Neuronal stem cell (in vitro differentiated cells): Measurements from ENCODE around the gene COG4.

Experiments used
- DNase-seq: peaks from one replicate; pipeline ENCODE4 v3.0.0-alpha.2; 2013; ENCODE audit warnings: low spot score
- H2AFZ ChIP-seq: one replicate; pipeline ENCODE4 v1.6.1; 2013; ENCODE audit warnings: mild to moderate bottlenecking, low read length, inconsistent platforms
- H2AK5ac ChIP-seq: 2 replicates; pipeline ENCODE4 v1.6.1; 2013; ENCODE audit warnings: low read depth, mild to moderate bottlenecking, inconsistent platforms, low read length, moderate library complexity, mixed read lengths
- H2BK120ac ChIP-seq: 2 replicates; pipeline ENCODE4 v1.6.1; 2013; ENCODE audit warnings: low read depth, mild to moderate bottlenecking, inconsistent platforms, low read length, moderate library complexity, mixed read lengths
- H2BK12ac ChIP-seq: one replicate; pipeline ENCODE4 v1.6.1; 2013; ENCODE audit warnings: low read length, inconsistent platforms
- H2BK15ac ChIP-seq: 2 replicates; pipeline ENCODE4 v1.6.1; 2013; ENCODE audit warnings: mild to moderate bottlenecking, low read length, inconsistent platforms, mixed read lengths
- H2BK5ac ChIP-seq: one replicate; pipeline ENCODE4 v1.6.1; 2013; ENCODE audit warnings: inconsistent platforms, mild to moderate bottlenecking, low read length, moderate library complexity
- H3K14ac ChIP-seq: one replicate; pipeline ENCODE4 v1.6.1; 2013; ENCODE audit warnings: low read length, inconsistent platforms
- H3K18ac ChIP-seq: 2 replicates; pipeline ENCODE4 v1.6.1; 2013; ENCODE audit warnings: low read length, inconsistent platforms
- H3K23ac ChIP-seq: 2 replicates; pipeline ENCODE4 v1.6.1; 2013; ENCODE audit warnings: low read depth, mild to moderate bottlenecking, mixed read lengths, low read length, inconsistent platforms; ENCODE audit not compliant: poor library complexity
- H3K27ac ChIP-seq: replicated peaks from 3 replicates; pipeline ENCODE4 v1.5.1; 2013; ENCODE audit warnings: low read length, inconsistent platforms
- H3K27me3 ChIP-seq, 3 experiments: 2 replicates each; pipeline ENCODE4 v1.6.1; 2013; ENCODE audit warnings: low read length in 3 of 3, mild to moderate bottlenecking in 2 of 3, inconsistent platforms in 1 of 3, low read depth in 1 of 3, mixed read lengths in 1 of 3, moderate library complexity in 1 of 3; ENCODE audit not compliant: control insufficient read depth in 3 of 3, insufficient read depth in 3 of 3
- H3K36me3 ChIP-seq, 2 donors: replicated peaks in 1 of 2; 2 replicates each; pipeline ENCODE4 v1.6.1; 2013; ENCODE audit warnings: low read length in 2 of 2; ENCODE audit not compliant: control insufficient read depth in 2 of 2, insufficient read depth in 2 of 2
- H3K4ac ChIP-seq: 2 replicates; pipeline ENCODE4 v1.6.1; 2013; ENCODE audit warnings: inconsistent platforms, mild to moderate bottlenecking, low read length, moderate library complexity
- H3K4me1 ChIP-seq, 2 donors: 1 replicate in 1 of 2; 2 replicates in 1 of 2; pipeline ENCODE4 v1.6.1; 2013; ENCODE audit warnings: low read length in 2 of 2, low read depth in 1 of 2; ENCODE audit not compliant: control insufficient read depth in 2 of 2, insufficient read depth in 1 of 2
- H3K4me2 ChIP-seq: one replicate; pipeline ENCODE4 v1.6.1; 2013; ENCODE audit warnings: mild to moderate bottlenecking, low read length, inconsistent platforms; ENCODE audit not compliant: insufficient read depth, poor library complexity, severe bottlenecking
- H3K4me3 ChIP-seq, 2 donors: 2 replicates each; pipeline ENCODE4 v1.5.1; 2013; ENCODE audit warnings: low read length in 2 of 2, mild to moderate bottlenecking in 2 of 2, inconsistent platforms in 1 of 2, moderate library complexity in 1 of 2
- H3K79me1 ChIP-seq: one replicate; pipeline ENCODE4 v1.6.1; 2013; ENCODE audit warnings: low read depth, mild to moderate bottlenecking, inconsistent platforms, low read length, moderate library complexity
- H3K9ac ChIP-seq: one replicate; pipeline ENCODE4 v1.6.1; 2013; ENCODE audit warnings: mild to moderate bottlenecking, low read depth, low read length, inconsistent platforms; ENCODE audit not compliant: poor library complexity
- H3K9me3 ChIP-seq, 2 donors: replicated peaks in 1 of 2; 2 replicates each; pipeline versions ENCODE3 to v1.6.1; 2013; ENCODE audit warnings: low read length in 2 of 2, mild to moderate bottlenecking in 2 of 2, inconsistent platforms in 1 of 2, low read depth in 1 of 2, mixed read lengths in 1 of 2, moderate library complexity in 1 of 2; ENCODE audit not compliant: control insufficient read depth in 2 of 2, insufficient read depth in 1 of 2
- H4K8ac ChIP-seq: one replicate; pipeline ENCODE4 v1.6.1; 2013; ENCODE audit warnings: low read depth, mild to moderate bottlenecking, inconsistent platforms, low read length, moderate library complexity
- H4K91ac ChIP-seq: one replicate; pipeline ENCODE4 v1.6.1; 2013; ENCODE audit warnings: low read length, low read depth, mild to moderate bottlenecking, inconsistent platforms; ENCODE audit not compliant: poor library complexity
- WGBS, 2 donors: extraction: QIAGEN DNeasy Blood & Tissue Kit; methylation state at CpG; one replicate each; pipeline ENCODE4 v1.1.7; 2013; ENCODE audit warnings: missing lambda C conversion rate in 2 of 2, mixed read lengths in 1 of 2; ENCODE audit not compliant: insufficient read length in 2 of 2, insufficient replicate concordance in 1 of 2; ENCODE audit errors: extremely low coverage in 2 of 2; 5-methylcytosine and 5-hydroxymethylcytosine counted together

COG4 gene

GRCh38 chr16:70467113-70467512 is 56.2 kb downstream of the COG4 start:
- H3K9me3 ChIP-seq, result no peaks in the 10 kb centered on the region
- DNase-seq, result no peak
- H3K27me3 ChIP-seq, result no peaks in the 10 kb centered on the region
- no peak overlapping the region for H3K4me3 ChIP-seq
- no peak overlapping the region for H2AK5ac ChIP-seq
- H3K9ac ChIP-seq, result no peak overlapping the region
- H3K4ac ChIP-seq, result no peak overlapping the region
- WGBS, 2 donors, result no CpG with 5 or more reads among the region's 11 CpGs
- H3K23ac ChIP-seq, result peak overlapping the region; percentile 20
- no peak overlapping the region for H4K8ac ChIP-seq
- H3K79me1 ChIP-seq, result no peaks in the 10 kb centered on the region
- H3K14ac ChIP-seq, result no peak overlapping the region
- no peak overlapping the region for H2BK15ac ChIP-seq
- no peak overlapping the region for H2BK5ac ChIP-seq
- no peak overlapping the region for H3K18ac ChIP-seq
- H3K36me3 ChIP-seq, result no peaks in the 10 kb centered on the region
- H3K27ac ChIP-seq, result no peak overlapping the region
- H2AFZ ChIP-seq, result no peak overlapping the region
- H3K4me1 ChIP-seq, result peaks cover 0 to 7% of the 10 kb centered on the region in 2 donors
- no peak overlapping the region for H3K4me2 ChIP-seq
- H4K91ac ChIP-seq, result no peak overlapping the region
- H2BK12ac ChIP-seq, result no peak overlapping the region
- H2BK120ac ChIP-seq, result no peak overlapping the region

DNA sequence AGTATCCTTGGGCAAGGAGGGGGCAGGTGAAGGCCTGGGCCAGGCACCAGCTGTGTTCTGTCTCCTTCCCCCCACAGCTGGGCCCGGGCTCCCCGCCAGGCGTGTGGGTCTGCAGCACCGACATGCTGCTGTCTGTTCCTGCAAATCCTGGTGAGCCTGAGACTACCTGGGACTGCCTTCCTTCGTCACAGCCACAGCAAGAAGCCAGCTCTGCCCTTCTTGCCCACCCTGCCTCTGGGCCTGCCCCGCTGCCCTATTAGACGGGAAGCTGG is 56.6 kb downstream of the COG4 start:
- Histone ChIP-seq H3K18ac (no peak overlapping the region), H4K8ac (no peak overlapping the region), H3K36me3 (no peaks in the 10 kb centered on the region), H2AFZ (no peak overlapping the region), H3K27me3 (no peaks in the 10 kb centered on the region), H2AK5ac (no peak overlapping the region), H2BK5ac (no peak overlapping the region), H3K27ac (no peak overlapping the region), H3K4me2 (no peak overlapping the region), H2BK120ac (no peak overlapping the region), H3K9me3 (no peaks in the 10 kb centered on the region), H3K79me1 (no peaks in the 10 kb centered on the region), H4K91ac (no peak overlapping the region), H2BK12ac (no peak overlapping the region), H2BK15ac (no peak overlapping the region), H3K23ac (no peak overlapping the region), H3K9ac (no peak overlapping the region), H3K4ac (no peak overlapping the region), H3K14ac (no peak overlapping the region), H3K4me3 (peak overlapping the region in 1 of 2 donors; percentile 11), H3K4me1 (peaks cover 0 to 7% of the 10 kb centered on the region in 2 donors)
- DNase-seq, result no peak
- WGBS, 2 donors, result no CpG with 5 or more reads among the region's 7 CpGs

DNA sequence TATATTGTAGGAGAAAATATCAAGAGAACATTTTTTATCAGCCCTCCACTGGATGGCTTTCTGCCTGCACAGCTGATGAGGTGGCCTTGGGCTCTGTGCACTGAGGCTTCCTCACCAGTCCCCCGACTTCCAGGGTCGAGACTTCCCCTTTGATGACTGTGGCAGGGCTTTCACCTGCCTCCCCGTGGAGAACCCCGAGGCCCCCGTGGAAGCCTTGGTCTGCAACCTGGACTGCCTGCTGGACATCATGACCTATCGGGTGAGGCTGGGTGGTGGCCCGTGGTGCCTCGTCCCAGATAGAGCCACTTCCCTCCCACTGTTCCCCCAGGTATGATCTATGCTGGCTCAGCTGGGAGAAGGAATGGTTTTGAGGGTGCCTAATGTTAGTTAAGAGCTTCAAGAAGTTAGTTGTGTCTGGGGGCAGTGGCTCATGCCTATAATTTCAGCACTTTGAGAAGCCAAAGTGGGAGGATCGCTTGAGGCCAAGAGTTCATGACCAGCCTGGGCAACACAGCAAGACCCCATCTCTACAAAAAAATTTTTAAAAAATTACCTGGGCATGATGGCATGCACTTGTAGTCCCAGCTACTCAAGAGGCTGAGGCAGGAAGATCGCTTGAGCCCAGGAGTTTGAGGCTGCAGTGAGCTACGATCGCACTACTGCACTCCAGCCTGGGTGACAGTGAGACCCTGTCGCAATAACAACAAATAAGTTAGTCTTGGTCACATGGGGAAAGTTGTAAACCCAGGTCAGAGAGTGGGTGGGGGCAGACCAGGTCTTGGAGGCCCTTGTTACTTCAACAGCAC is 57.2 kb downstream of the COG4 start:
- no peak overlapping the region for H2BK120ac ChIP-seq
- no peaks in the 10 kb centered on the region for H3K79me1 ChIP-seq
- H2AFZ ChIP-seq, result no peak overlapping the region
- no peak overlapping the region for H4K91ac ChIP-seq
- H2BK15ac ChIP-seq, result no peak overlapping the region
- H3K27me3 ChIP-seq, result no peaks in the 10 kb centered on the region
- no peak overlapping the region for H3K18ac ChIP-seq
- no CpG with 5 or more reads among the region's 13 CpGs for WGBS, 2 donors
- H3K9ac ChIP-seq, result no peak overlapping the region
- H3K14ac ChIP-seq, result no peak overlapping the region
- no peak overlapping the region for H3K23ac ChIP-seq
- H3K4me2 ChIP-seq, result no peak overlapping the region
- no peak overlapping the region for H2AK5ac ChIP-seq
- H2BK5ac ChIP-seq, result no peak overlapping the region
- H3K4me1 ChIP-seq, result peaks cover 0 to 6% of the 10 kb centered on the region in 2 donors
- H4K8ac ChIP-seq, result no peak overlapping the region
- no peak overlapping the region for H2BK12ac ChIP-seq
- no peaks in the 10 kb centered on the region for H3K9me3 ChIP-seq
- peak overlapping the region in 1 of 2 donors; percentile 11 for H3K4me3 ChIP-seq
- no peak overlapping the region for H3K4ac ChIP-seq
- DNase-seq, result no peak
- no peaks in the 10 kb centered on the region for H3K36me3 ChIP-seq
- no peak overlapping the region for H3K27ac ChIP-seq

GRCh38 chr16:70463235-70463634 is 60.1 kb downstream of the COG4 start:
- Histone ChIP-seq H3K4me3 (no peak overlapping the region), H3K27me3 (no peaks in the 10 kb centered on the region), H4K8ac (no peak overlapping the region), H3K36me3 (no peaks in the 10 kb centered on the region), H2AK5ac (no peak overlapping the region), H3K14ac (no peak overlapping the region), H3K4me2 (no peak overlapping the region), H3K4me1 (no peaks in the 10 kb centered on the region), H3K9ac (no peak overlapping the region), H2AFZ (no peak overlapping the region), H2BK12ac (no peak overlapping the region), H3K9me3 (no peaks in the 10 kb centered on the region), H2BK5ac (no peak overlapping the region), H3K23ac (no peak overlapping the region), H3K27ac (no peak overlapping the region), H2BK15ac (no peak overlapping the region), H2BK120ac (no peak overlapping the region), H4K91ac (no peak overlapping the region), H3K18ac (no peak overlapping the region), H3K4ac (no peak overlapping the region), H3K79me1 (no peaks in the 10 kb centered on the region)
- no peak for DNase-seq
- WGBS, 2 donors, result no CpG with 5 or more reads among the region's 2 CpGs
